Smooth muscle cell (in vitro differentiated cells): ENCODE data around the gene DPF3. TPM values are rescaled to one million over a fixed set of nuclear protein-coding genes. Genes with fewer than 3 reads are reported as not detected.
A peak's percentile ranks its signal among the peaks of the same experiment; 100 is the strongest.

Experiments
- DNase-seq: peaks from one replicate; lab custom pipeline; 2025; ENCODE audit not compliant: unreplicated experiment; lab: John Stamatoyannopoulos, UW
- H2AFZ ChIP-seq: fragments of 200-600 bp; sonication (generic); 2 replicates; pipeline ENCODE4 v1.6.0; 2016; ENCODE audit warnings: antibody characterized with exemption, low read depth, mild to moderate bottlenecking
- H3F3A ChIP-seq: fragments of 200-600 bp; sonication (generic); 2 replicates; pipeline ENCODE4 v1.6.0; 2017; ENCODE audit warnings: antibody characterized with exemption, low read depth
- H3K27ac ChIP-seq: fragments of 200-600 bp; sonication (generic); 2 replicates; pipeline ENCODE4 v1.5.1; 2016; ENCODE audit warnings: low read depth, mild to moderate bottlenecking
- H3K27me3 ChIP-seq: fragments of 200-600 bp; sonication (generic); 2 replicates; pipeline ENCODE4 v1.6.1; 2016; ENCODE audit warnings: low read depth, mild to moderate bottlenecking
- H3K36me3 ChIP-seq: fragments of 200-600 bp; sonication (generic); 2 replicates; pipeline ENCODE4 v1.5.1; 2016; ENCODE audit warnings: low read depth
- H3K4me1 ChIP-seq: fragments of 200-600 bp; sonication (generic); 2 replicates; pipeline ENCODE4 v1.5.1; 2016; ENCODE audit warnings: low read depth
- H3K4me2 ChIP-seq: fragments of 200-600 bp; sonication (generic); 2 replicates; pipeline ENCODE4 v1.6.0; 2016; ENCODE audit warnings: mild to moderate bottlenecking
- H3K4me3 ChIP-seq: fragments of 200-600 bp; sonication (generic); 2 replicates; pipeline ENCODE4 v1.5.1; 2016; ENCODE audit warnings: mild to moderate bottlenecking
- H3K79me2 ChIP-seq: fragments of 200-600 bp; sonication (generic); 2 replicates; pipeline ENCODE4 v1.6.0; 2016; ENCODE audit warnings: low read depth, mild to moderate bottlenecking
- H3K9ac ChIP-seq: fragments of 200-600 bp; sonication (generic); 2 replicates; pipeline ENCODE4 v1.6.0; 2016; ENCODE audit warnings: low read depth
- H3K9me3 ChIP-seq: fragments of 200-600 bp; sonication (generic); replicated peaks from 2 replicates; pipeline ENCODE4 v1.5.1; 2016; ENCODE audit warnings: low read depth
- H4K20me1 ChIP-seq: fragments of 200-600 bp; sonication (generic); 2 replicates; pipeline ENCODE4 v1.6.0; 2016; ENCODE audit warnings: low read depth
- CTCF ChIP-seq: fragments of 200-600 bp; sonication (generic); IDR thresholded peaks from 2 replicates; pipeline ENCODE4 v1.5.1; 2017; ENCODE audit warnings: borderline replicate concordance, mild to moderate bottlenecking, antibody characterized with exemption; ENCODE audit not compliant: insufficient read depth, poor library complexity, severe bottlenecking
- WGBS: methylation state at CpG from one replicate; pipeline ENCODE4 v1.1.7; 2016; ENCODE audit warnings: low lambda C conversion rate; 5-methylcytosine and 5-hydroxymethylcytosine counted together
- polyA plus RNA-seq: library from polyadenylated mRNA; unstranded; fragments of >200 nt; fragmentation: Nextera tagmentation; extraction: Ambion mirVana; gene quantifications from 2 replicates; pipeline ENCODE4 v1.2.1, GENCODE V29; 2016
- total RNA-seq: library from RNA; depleted of rRNA; stranded (reverse); fragments of >200 nt; gene quantifications from 2 replicates; pipeline ENCODE4 v1.2.3, GENCODE V29; 2014

The DPF3 gene
- total and polyA plus RNA-seq, 2 experiments from 2014 or later, result 4.9 to 12.6 TPM

DNA sequence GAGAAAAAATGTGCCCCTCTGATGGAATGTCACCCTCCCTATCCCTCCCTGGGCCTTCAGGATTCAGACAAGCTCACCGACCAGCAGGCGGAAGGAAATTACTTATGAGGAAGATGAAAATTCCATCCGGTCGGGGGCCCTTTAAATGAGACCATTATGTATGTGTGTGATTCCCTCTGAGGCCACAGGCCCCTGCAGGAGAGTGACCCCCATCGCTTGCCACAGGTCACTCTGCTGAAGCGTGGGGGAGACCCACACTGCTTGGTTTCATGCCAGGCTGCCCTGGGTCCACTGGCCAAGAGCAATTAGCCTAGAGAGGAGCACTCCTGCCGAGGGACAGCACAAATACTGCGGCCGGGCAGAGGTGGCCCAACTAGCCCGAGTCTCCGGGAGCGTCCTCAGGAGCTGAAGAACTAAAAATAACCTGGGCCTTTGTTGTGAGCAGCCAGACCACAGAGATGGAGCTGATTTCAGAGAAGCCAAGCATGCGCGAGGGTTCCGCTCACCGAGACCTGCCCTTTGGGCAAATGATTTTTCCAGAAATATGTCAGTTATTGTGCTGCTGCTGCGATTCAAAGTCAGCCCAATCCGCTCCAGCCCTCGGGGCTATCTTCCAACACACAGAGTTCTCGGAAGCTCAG, 276.4 kb downstream of the DPF3 start:
- Histone ChIP-seq H2AFZ (peak overlapping the region; percentile 78), H4K20me1 (no peaks in the 10 kb centered on the region), H3K4me3 (no peak overlapping the region), H3K4me2 (peak overlapping the region; percentile 53), H3K9me3 (no peaks in the 10 kb centered on the region), H3K27ac (peak overlapping the region; percentile 76), H3K9ac (peak overlapping the region; percentile 4), H3F3A (peaks cover 7% of the 10 kb centered on the region), H3K79me2 (no peaks in the 10 kb centered on the region), H3K36me3 (no peaks in the 10 kb centered on the region), H3K4me1 (peaks cover 24% of the 10 kb centered on the region), H3K27me3 (no peaks in the 10 kb centered on the region)
- TF ChIP-seq CTCF, result no peak
- DNase-seq, result no peak
- 50% methylated on average over 20 of the region's 20 CpGs for WGBS

GRCh38 chr14:72616811-72617210, 277.1 kb downstream of the DPF3 start:
- Histone ChIP-seq H2AFZ (no peak overlapping the region), H3K27ac (peak overlapping the region; percentile 76), H3F3A (peaks cover 7% of the 10 kb centered on the region), H3K79me2 (no peaks in the 10 kb centered on the region), H3K4me1 (peaks cover 24% of the 10 kb centered on the region), H3K27me3 (no peaks in the 10 kb centered on the region), H3K36me3 (no peaks in the 10 kb centered on the region), H3K4me3 (no peak overlapping the region), H3K9me3 (no peaks in the 10 kb centered on the region), H4K20me1 (no peaks in the 10 kb centered on the region), H3K4me2 (peak overlapping the region; percentile 53), H3K9ac (no peak overlapping the region)
- 92% methylated on average over 7 of the region's 7 CpGs for WGBS
- no peak for DNase-seq
- no peak for TF ChIP-seq CTCF

- Histone ChIP-seq H3K36me3 (no peaks in the 10 kb centered on the region), H3K4me1 (peaks cover 24% of the 10 kb centered on the region), H3K9ac (no peak overlapping the region), H3K27me3 (no peaks in the 10 kb centered on the region), H3K4me3 (no peak overlapping the region), H3K9me3 (no peaks in the 10 kb centered on the region), H3K79me2 (no peaks in the 10 kb centered on the region), H4K20me1 (no peaks in the 10 kb centered on the region), H3F3A (peaks cover 7% of the 10 kb centered on the region), H3K4me2 (peak overlapping the region; percentile 53), H2AFZ (no peak overlapping the region), H3K27ac (peak overlapping the region; percentile 76)
- WGBS, result 23% methylated on average over 4 of the region's 4 CpGs
- no peak for DNase-seq
- no peak for TF ChIP-seq CTCF
These were observed 277.6 kb downstream of the DPF3 start for GRCh38 chr14:72616294-72616693.
